C4-2B (cell line): Measurements from ENCODE around the gene TMTC1.

Experiments used
- H3K27ac ChIP-seq: fragments of 450-650 bp; 2 replicates; pipeline ENCODE4 v1.5.1; 2017
- CTCF ChIP-seq: fragments of 450-650 bp; conservative IDR thresholded peaks from 2 replicates; pipeline ENCODE4 v1.5.1; 2017; ENCODE audit warnings: mild to moderate bottlenecking
- ZFX ChIP-seq: fragments of 450-650 bp; IDR thresholded peaks from 2 replicates; pipeline ENCODE4 v1.6.1; 2017

Gene TMTC1

DNA sequence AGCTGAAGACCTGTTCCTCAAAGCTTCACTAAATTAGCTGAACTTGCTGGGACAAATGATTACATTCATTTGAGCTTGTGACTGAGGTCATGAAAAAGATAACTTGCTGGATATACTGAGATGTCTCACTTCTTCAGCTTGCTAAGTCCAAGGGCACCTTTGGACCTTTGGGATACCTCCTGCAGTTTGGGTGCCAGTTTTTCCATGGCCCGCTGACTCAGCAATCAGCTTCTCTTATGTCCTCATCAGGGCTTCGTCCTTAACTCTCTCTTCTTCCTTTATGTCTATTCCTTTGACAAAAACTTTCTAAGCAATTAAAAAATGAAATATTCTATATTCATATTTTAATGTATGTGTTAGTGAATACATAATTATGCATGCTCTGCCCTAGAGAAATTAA, 331.9 kb downstream of the TMTC1 start:
- TF ChIP-seq ZFX (no peak), CTCF (no peak)
- H3K27ac ChIP-seq: no peak overlapping the region
